KMS-11 (cell line): ENCODE measurements around the gene ZNF611.
"Not testable (repeated sequence)": the region's sequence is repeated elsewhere in the genome, so short reads cannot be mapped to it uniquely, and the experiment has no call there.

Experiments used
- H2AFZ ChIP-seq: fragments of 200-600 bp; sonication (generic); 2 replicates; pipeline ENCODE4 v1.6.1; 2016; ENCODE audit warnings: antibody characterized with exemption, mixed run types, low read depth
- H3K27ac ChIP-seq: fragments of 200-600 bp; sonication (generic); 2 replicates; pipeline ENCODE4 v1.6.1; 2016; ENCODE audit warnings: mild to moderate bottlenecking, mixed run types
- H3K27me3 ChIP-seq: fragments of 200-600 bp; sonication (generic); 2 replicates; pipeline ENCODE4 v1.6.1; 2017; ENCODE audit warnings: mild to moderate bottlenecking, low read depth, mixed run types, moderate library complexity; ENCODE audit not compliant: insufficient read depth
- H3K36me3 ChIP-seq: fragments of 200-600 bp; sonication (generic); 2 replicates; pipeline ENCODE4 v1.6.1; 2017; ENCODE audit warnings: mild to moderate bottlenecking, mixed run types; ENCODE audit not compliant: insufficient read depth
- H3K4me1 ChIP-seq: fragments of 200-600 bp; sonication (generic); 2 replicates; pipeline ENCODE4 v1.6.1; 2016; ENCODE audit warnings: mild to moderate bottlenecking, low read depth, mixed run types; ENCODE audit not compliant: poor library complexity, severe bottlenecking
- H3K4me2 ChIP-seq: fragments of 200-600 bp; sonication (generic); 2 replicates; pipeline ENCODE4 v1.7.0; 2016; ENCODE audit warnings: mild to moderate bottlenecking, mixed run types
- H3K4me3 ChIP-seq: fragments of 200-600 bp; sonication (generic); IDR thresholded peaks from 2 replicates; pipeline ENCODE4 v1.6.1; 2017; ENCODE audit warnings: low read depth, low read length, mixed read lengths; ENCODE audit not compliant: insufficient read depth
- H3K79me2 ChIP-seq: fragments of 200-600 bp; sonication (generic); 2 replicates; pipeline ENCODE4 v1.6.1; 2016; ENCODE audit warnings: low read depth, mixed run types; ENCODE audit not compliant: insufficient read depth
- H3K9ac ChIP-seq: fragments of 200-600 bp; sonication (generic); 2 replicates; pipeline ENCODE4 v1.6.1; 2016; ENCODE audit warnings: mild to moderate bottlenecking, mixed run types
- H4K20me1 ChIP-seq: fragments of 200-600 bp; sonication (generic); 2 replicates; pipeline ENCODE4 v1.6.1; 2016; ENCODE audit warnings: mild to moderate bottlenecking, mixed run types; ENCODE audit not compliant: insufficient read depth
- CTCF ChIP-seq: fragments of 200-600 bp; sonication (generic); conservative IDR thresholded peaks from 2 replicates; pipeline ENCODE4 v1.6.1; 2017; ENCODE audit warnings: low read depth, mild to moderate bottlenecking, antibody characterized with exemption, low read length, moderate library complexity, mixed read lengths

The ZNF611 gene

GRCh38 chr19:52691215-52691610 is 43.6 kb downstream of the ZNF611 start:
- H3K79me2 ChIP-seq: no peaks in the 10 kb centered on the region
- H3K27ac ChIP-seq: no peak overlapping the region
- TF ChIP-seq CTCF: no peak
- no peak overlapping the region for H2AFZ ChIP-seq
- H3K27me3 ChIP-seq: no peaks in the 10 kb centered on the region
- H3K4me2 ChIP-seq: peak overlapping the region; percentile 59; the same call in 1 of the 2 replicates
- no peak overlapping the region for H3K9ac ChIP-seq
- no peaks in the 10 kb centered on the region for H3K36me3 ChIP-seq
- H4K20me1 ChIP-seq: no peaks in the 10 kb centered on the region
- no peak overlapping the region for H3K4me3 ChIP-seq
- no peaks in the 10 kb centered on the region for H3K4me1 ChIP-seq

- Histone ChIP-seq H2AFZ (peak overlapping the region; percentile 83), H3K4me2 (peak overlapping the region; percentile 59), H3K27me3 (no peaks in the 10 kb centered on the region), H3K79me2 (no peaks in the 10 kb centered on the region), H3K4me3 (no peak overlapping the region), H4K20me1 (no peaks in the 10 kb centered on the region), H3K36me3 (no peaks in the 10 kb centered on the region), H3K27ac (no peak overlapping the region), H3K4me1 (no peaks in the 10 kb centered on the region), H3K9ac (peak overlapping the region; percentile 25; the same call in 1 of the 2 replicates)
- TF ChIP-seq CTCF: no peak
Measured at GRCh38 chr19:52690369-52691214, 44.3 kb downstream of the ZNF611 start.

DNA sequence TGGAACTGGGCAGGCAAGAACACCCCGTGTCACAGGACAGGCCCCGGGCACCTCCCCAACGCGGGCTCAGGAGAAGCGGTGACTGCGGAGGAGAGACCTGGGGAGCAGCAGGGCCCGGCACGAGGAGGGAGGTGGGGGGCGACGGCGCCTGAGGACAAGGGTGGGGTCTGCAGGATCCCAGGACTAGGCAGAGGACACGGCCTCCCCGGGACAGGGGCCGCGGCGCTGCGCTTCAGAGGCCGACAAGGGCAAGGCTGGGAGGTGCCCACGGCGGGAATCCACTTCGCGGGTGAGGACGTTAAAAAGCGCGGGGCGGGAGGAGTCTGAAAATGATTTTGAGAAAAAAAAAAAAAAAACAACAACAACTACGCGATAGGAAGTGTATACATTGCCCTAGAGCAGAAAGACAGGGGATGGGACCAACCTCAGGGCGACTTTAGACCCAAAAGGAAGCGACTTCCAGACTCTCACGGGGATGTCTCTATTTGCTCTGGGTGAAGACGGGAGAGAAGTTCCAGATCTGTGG is 44.9 kb downstream of the ZNF611 start:
- no peaks in the 10 kb centered on the region for H3K36me3 ChIP-seq
- H3K4me3 ChIP-seq: no peak overlapping the region
- no peak overlapping the region for H3K27ac ChIP-seq
- H3K9ac ChIP-seq: peak overlapping the region; percentile 25; the same call in 1 of the 2 replicates
- H3K79me2 ChIP-seq: no peaks in the 10 kb centered on the region
- H3K27me3 ChIP-seq: no peaks in the 10 kb centered on the region
- no peaks in the 10 kb centered on the region for H3K4me1 ChIP-seq
- peak overlapping the region; percentile 51 for H3K4me2 ChIP-seq
- H4K20me1 ChIP-seq: no peaks in the 10 kb centered on the region
- TF ChIP-seq CTCF: no peak
- peak overlapping the region; percentile 83 for H2AFZ ChIP-seq

DNA sequence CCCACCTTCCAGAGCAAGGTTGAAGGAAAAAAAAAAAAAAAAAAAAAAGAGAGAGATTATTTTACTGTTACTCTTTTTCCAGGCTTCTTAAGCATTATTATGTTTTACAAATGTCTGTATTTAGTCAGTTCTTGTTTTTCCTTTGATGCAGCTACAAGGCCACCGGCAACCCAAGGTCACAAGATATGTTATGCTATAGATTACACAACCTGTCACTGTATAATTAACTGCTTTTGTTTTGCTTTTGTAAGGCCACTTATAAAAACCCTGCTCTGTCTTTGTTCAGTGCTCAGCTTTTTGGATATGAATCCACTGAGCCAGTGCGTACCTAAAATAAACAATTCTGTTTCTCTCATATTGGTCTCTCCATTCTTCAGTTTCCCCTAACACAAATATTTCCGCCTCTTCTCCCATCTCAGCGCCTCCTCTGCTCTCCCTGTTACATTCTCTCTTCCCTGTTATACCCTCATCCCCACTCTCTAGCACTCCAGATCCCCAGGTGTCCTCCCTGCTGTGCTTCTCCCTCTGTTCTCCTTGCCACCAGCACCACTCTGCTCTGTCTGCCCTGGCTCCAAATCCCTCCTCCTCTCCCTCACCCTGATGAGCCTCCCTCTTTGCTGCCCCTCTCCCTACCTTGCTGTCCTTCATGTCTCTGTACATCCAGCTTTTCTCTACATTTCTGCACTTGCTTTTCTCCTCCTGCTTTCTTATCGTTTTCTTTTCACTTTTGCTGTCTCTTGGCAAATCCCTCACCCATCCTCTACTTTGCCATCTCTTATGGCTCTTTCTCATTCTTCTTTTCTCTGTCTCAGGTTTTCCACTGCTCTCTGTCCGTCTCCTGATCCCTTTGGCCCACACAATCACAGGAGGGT is 45.7 kb downstream of the ZNF611 start:
- not testable (repeated sequence) for H3K9ac ChIP-seq, H3K27me3 ChIP-seq, H3K79me2 ChIP-seq, H2AFZ ChIP-seq, H3K4me2 ChIP-seq, H3K36me3 ChIP-seq, H3K4me3 ChIP-seq, H3K4me1 ChIP-seq, H3K27ac ChIP-seq, H4K20me1 ChIP-seq
